Measurements from ENCODE around the gene EYS.

DNA sequence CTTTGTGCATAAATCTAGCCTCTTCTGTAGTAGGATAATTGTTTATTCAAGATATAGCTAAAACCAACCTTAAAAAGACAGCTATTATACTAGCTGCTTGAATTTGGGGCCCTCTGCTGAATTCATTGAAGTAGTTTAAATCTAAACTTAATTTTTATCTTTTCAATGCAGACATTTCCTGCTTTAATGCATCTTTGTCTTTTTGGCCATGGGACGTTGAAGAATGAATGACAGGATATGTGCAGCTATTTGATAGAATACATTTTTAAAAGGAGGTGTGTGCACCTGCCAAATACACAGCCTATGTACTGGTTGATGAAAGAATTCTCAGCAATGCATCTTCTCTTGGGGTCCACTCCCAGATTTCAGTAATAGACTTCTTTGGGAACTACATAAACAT, 1546.5 kb downstream of the EYS start:
- TF ChIP-seq ARID2 (CRISPR knock-in tag; IDR thresholded peaks at IDR 0.05; ENCODE audit: borderline replicate concordance), result no peak
- no peak for TF ChIP-seq ATF7 (IDR thresholded peaks at IDR 0.05)
- no peak for TF ChIP-seq ATF7 (CRISPR knock-in tag; IDR thresholded peaks at IDR 0.05)
- TF ChIP-seq, protein P1, sequence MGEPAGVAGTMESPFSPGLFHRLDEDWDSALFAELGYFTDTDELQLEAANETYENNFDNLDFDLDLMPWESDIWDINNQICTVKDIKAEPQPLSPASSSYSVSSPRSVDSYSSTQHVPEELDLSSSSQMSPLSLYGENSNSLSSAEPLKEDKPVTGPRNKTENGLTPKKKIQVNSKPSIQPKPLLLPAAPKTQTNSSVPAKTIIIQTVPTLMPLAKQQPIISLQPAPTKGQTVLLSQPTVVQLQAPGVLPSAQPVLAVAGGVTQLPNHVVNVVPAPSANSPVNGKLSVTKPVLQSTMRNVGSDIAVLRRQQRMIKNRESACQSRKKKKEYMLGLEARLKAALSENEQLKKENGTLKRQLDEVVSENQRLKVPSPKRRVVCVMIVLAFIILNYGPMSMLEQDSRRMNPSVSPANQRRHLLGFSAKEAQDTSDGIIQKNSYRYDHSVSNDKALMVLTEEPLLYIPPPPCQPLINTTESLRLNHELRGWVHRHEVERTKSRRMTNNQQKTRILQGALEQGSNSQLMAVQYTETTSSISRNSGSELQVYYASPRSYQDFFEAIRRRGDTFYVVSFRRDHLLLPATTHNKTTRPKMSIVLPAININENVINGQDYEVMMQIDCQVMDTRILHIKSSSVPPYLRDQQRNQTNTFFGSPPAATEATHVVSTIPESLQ (CRISPR knock-in tag; conservative IDR thresholded peaks at IDR 0.05), result no peak
- TF ChIP-seq, protein P2, sequence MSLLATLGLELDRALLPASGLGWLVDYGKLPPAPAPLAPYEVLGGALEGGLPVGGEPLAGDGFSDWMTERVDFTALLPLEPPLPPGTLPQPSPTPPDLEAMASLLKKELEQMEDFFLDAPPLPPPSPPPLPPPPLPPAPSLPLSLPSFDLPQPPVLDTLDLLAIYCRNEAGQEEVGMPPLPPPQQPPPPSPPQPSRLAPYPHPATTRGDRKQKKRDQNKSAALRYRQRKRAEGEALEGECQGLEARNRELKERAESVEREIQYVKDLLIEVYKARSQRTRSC (CRISPR knock-in tag; IDR thresholded peaks at IDR 0.05; ENCODE audit: low read depth), result no peak
- TF ChIP-seq, protein P3, sequence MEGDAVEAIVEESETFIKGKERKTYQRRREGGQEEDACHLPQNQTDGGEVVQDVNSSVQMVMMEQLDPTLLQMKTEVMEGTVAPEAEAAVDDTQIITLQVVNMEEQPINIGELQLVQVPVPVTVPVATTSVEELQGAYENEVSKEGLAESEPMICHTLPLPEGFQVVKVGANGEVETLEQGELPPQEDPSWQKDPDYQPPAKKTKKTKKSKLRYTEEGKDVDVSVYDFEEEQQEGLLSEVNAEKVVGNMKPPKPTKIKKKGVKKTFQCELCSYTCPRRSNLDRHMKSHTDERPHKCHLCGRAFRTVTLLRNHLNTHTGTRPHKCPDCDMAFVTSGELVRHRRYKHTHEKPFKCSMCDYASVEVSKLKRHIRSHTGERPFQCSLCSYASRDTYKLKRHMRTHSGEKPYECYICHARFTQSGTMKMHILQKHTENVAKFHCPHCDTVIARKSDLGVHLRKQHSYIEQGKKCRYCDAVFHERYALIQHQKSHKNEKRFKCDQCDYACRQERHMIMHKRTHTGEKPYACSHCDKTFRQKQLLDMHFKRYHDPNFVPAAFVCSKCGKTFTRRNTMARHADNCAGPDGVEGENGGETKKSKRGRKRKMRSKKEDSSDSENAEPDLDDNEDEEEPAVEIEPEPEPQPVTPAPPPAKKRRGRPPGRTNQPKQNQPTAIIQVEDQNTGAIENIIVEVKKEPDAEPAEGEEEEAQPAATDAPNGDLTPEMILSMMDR (CRISPR knock-in tag; IDR thresholded peaks at IDR 0.05), result no peak
- no peak for TF ChIP-seq TGIF2 (CRISPR knock-in tag; IDR thresholded peaks at IDR 0.05)
- no peak for TF ChIP-seq TCF12 (IDR thresholded peaks at IDR 0.05)
- no peak for TF ChIP-seq TCF12 (CRISPR knock-in tag; IDR thresholded peaks at IDR 0.05)
- TF ChIP-seq, protein P4, sequence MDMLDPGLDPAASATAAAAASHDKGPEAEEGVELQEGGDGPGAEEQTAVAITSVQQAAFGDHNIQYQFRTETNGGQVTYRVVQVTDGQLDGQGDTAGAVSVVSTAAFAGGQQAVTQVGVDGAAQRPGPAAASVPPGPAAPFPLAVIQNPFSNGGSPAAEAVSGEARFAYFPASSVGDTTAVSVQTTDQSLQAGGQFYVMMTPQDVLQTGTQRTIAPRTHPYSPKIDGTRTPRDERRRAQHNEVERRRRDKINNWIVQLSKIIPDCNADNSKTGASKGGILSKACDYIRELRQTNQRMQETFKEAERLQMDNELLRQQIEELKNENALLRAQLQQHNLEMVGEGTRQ (IDR thresholded peaks at IDR 0.05; ENCODE audit: low read depth, low read length), result no peak
- TF ChIP-seq, protein P4 (CRISPR knock-in tag; IDR thresholded peaks at IDR 0.05; ENCODE audit: borderline replicate concordance), result no peak

All from HepG2 (cell line).